NCI-H774 (cell line): Measurements from ENCODE around the gene GABRR3.

Experiments used
- DNase-seq: peaks from one replicate; lab custom pipeline; 2025; lab: John Stamatoyannopoulos, UW

GABRR3 gene

GRCh38 chr3:98035208-98035607 lies at the start of gene GABRR3:
Gene GABRR3 (minus strand): TSS chr3:98035315. CDS start chr3:98034987, 328 bp downstream.
- no peak for DNase-seq

- no peak for DNase-seq
These were observed 38.4 kb upstream of the GABRR3 start for GRCh38 chr3:98073486-98073885.

GRCh38 chr3:98070840-98071239 lies 35.7 kb upstream of the GABRR3 start:
- DNase-seq: no peak

GRCh38 chr3:98068824-98069223 lies 33.7 kb upstream of the GABRR3 start:
- no peak for DNase-seq

GRCh38 chr3:98058244-98058960 lies 23.3 kb upstream of the GABRR3 start:
- DNase-seq: no peak

- DNase-seq: no peak
These were observed 22.5 kb upstream of the GABRR3 start for GRCh38 chr3:98057631-98058030.

GRCh38 chr3:98056035-98056434 lies 20.9 kb upstream of the GABRR3 start:
- DNase-seq: no peak

- DNase-seq: no peak
These were observed 14.2 kb upstream of the GABRR3 start for GRCh38 chr3:98049271-98049670.

GRCh38 chr3:98048586-98048985 lies 13.5 kb upstream of the GABRR3 start:
- DNase-seq: no peak

GRCh38 chr3:98041350-98041749 lies 6.2 kb upstream of the GABRR3 start:
- no peak for DNase-seq

- peak; percentile 81 for DNase-seq
These were observed 4.4 kb upstream of the GABRR3 start for GRCh38 chr3:98039322-98040024.

- DNase-seq: no peak
These were observed 3.8 kb upstream of the GABRR3 start for GRCh38 chr3:98038876-98039275.

GRCh38 chr3:98038286-98038685 lies 3.2 kb upstream of the GABRR3 start:
- DNase-seq: no peak

GRCh38 chr3:98034486-98034885 lies 629 bp downstream of the GABRR3 start:
- no peak for DNase-seq

- no peak for DNase-seq
These were observed 1.1 kb downstream of the GABRR3 start for GRCh38 chr3:98034036-98034435.

- DNase-seq: no peak
These were observed 2.2 kb downstream of the GABRR3 start for GRCh38 chr3:98032904-98033303.

- no peak for DNase-seq
These were observed 2.9 kb downstream of the GABRR3 start for GRCh38 chr3:98032265-98032664.

GRCh38 chr3:98029083-98029482 lies 6.0 kb downstream of the GABRR3 start:
- DNase-seq: no peak

- DNase-seq: no peak
These were observed 8.0 kb downstream of the GABRR3 start for GRCh38 chr3:98027085-98027446.

- DNase-seq: no peak
These were observed 8.6 kb downstream of the GABRR3 start for GRCh38 chr3:98026425-98027084.

- no peak for DNase-seq
These were observed 9.6 kb downstream of the GABRR3 start for GRCh38 chr3:98025392-98025945.

- peak; percentile 76 for DNase-seq
These were observed 11.9 kb downstream of the GABRR3 start for GRCh38 chr3:98022978-98023820.
